ENCODE data around the gene MEIOB.

MEIOB gene

GRCh38 chr16:1874854-1875253 lies 2.9 kb upstream of the MEIOB start:
- DNase-seq = no peak

- DNase-seq = no peak
These were observed 1.4 kb downstream of the MEIOB start for GRCh38 chr16:1870365-1871082.

- no peak for DNase-seq
These were observed 5.9 kb downstream of the MEIOB start for GRCh38 chr16:1865902-1866690.

GRCh38 chr16:1863681-1864460 lies 8.1 kb downstream of the MEIOB start:
- no peak for DNase-seq

- DNase-seq = no peak
These were observed 9.6 kb downstream of the MEIOB start for GRCh38 chr16:1862394-1862793.

GRCh38 chr16:1861730-1862129 lies 10.2 kb downstream of the MEIOB start:
- no peak for DNase-seq

- DNase-seq = no peak
These were observed 12.3 kb downstream of the MEIOB start for GRCh38 chr16:1859650-1860049.

GRCh38 chr16:1858189-1858865 lies 13.6 kb downstream of the MEIOB start:
- no peak for DNase-seq

GRCh38 chr16:1857433-1858097 lies 14.4 kb downstream of the MEIOB start:
- no peak for DNase-seq

GRCh38 chr16:1851793-1852192 lies 20.2 kb downstream of the MEIOB start:
- DNase-seq = no peak

- DNase-seq = no peak
These were observed 21.0 kb downstream of the MEIOB start for GRCh38 chr16:1850981-1851380.

- DNase-seq = no peak
These were observed 25.5 kb downstream of the MEIOB start for GRCh38 chr16:1846416-1846815.

GRCh38 chr16:1845985-1846384 lies 26.0 kb downstream of the MEIOB start:
- no peak for DNase-seq

GRCh38 chr16:1839554-1839953 lies 32.4 kb downstream of the MEIOB start:
- DNase-seq = no peak

- no peak for DNase-seq
These were observed 37.9 kb downstream of the MEIOB start for GRCh38 chr16:1834096-1834495.

- DNase-seq = no peak
These were observed 39.0 kb downstream of the MEIOB start for GRCh38 chr16:1832838-1833454.

- no peak for DNase-seq
These were observed 40.5 kb downstream of the MEIOB start for GRCh38 chr16:1831186-1832075.

- no peak for DNase-seq
These were observed 41.8 kb downstream of the MEIOB start for GRCh38 chr16:1830213-1830612.

- DNase-seq = no peak
These were observed 43.1 kb downstream of the MEIOB start for GRCh38 chr16:1828645-1829410.

Data from left hindlimb (tissue), 1 donor.